ENCODE results near the gene NFYA. TPM values are rescaled to one million over a fixed set of nuclear protein-coding genes. Genes with fewer than 3 reads are reported as not detected.

NFYA gene
- total and polyA plus RNA-seq, 12 donors, result 6.4 to 21.4 (median 13.7) TPM

DNA sequence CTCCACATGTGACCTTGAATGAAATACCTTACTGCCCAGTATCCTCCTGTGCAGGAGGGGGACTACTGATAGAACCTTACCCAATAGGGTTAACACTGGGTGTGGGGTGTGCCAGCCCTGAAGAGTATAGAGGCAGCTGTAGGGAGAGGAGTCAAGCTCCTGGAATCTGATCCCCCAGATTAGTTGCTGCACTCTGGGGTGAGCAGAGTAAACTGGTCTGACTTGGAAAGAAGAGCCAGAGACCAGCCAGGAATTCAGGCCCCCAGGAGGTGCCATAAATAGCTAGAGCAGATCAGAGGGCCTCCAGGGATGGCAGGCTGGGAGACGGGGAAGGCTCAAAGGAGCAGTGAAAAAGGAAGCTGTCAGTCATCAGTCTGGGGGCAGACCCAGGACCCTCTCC lies 23.3 kb upstream of the NFYA start:
- Histone ChIP-seq H3K9me3 (replicated peaks in 1 of 3) (no peaks in the 10 kb centered on the region), H3K4me3 (no peak overlapping the region), H3K36me3 (replicated peaks in 1 of 2) (no peaks in the 10 kb centered on the region), H3K27ac (no peak overlapping the region), H3K4me1 (replicated peaks in 1 of 2) (no peaks in the 10 kb centered on the region), H3K27me3 (no peaks in the 10 kb centered on the region)
- WGBS, 4 donors, result 83 to 100% (median 87%) methylated on average over 1 of the region's 1 CpG
- peak in 1 of 7 donors; percentile 6 for DNase-seq
- no peak for TF ChIP-seq POLR2A (IDR thresholded peaks at IDR 0.05)
- TF ChIP-seq, protein P1, sequence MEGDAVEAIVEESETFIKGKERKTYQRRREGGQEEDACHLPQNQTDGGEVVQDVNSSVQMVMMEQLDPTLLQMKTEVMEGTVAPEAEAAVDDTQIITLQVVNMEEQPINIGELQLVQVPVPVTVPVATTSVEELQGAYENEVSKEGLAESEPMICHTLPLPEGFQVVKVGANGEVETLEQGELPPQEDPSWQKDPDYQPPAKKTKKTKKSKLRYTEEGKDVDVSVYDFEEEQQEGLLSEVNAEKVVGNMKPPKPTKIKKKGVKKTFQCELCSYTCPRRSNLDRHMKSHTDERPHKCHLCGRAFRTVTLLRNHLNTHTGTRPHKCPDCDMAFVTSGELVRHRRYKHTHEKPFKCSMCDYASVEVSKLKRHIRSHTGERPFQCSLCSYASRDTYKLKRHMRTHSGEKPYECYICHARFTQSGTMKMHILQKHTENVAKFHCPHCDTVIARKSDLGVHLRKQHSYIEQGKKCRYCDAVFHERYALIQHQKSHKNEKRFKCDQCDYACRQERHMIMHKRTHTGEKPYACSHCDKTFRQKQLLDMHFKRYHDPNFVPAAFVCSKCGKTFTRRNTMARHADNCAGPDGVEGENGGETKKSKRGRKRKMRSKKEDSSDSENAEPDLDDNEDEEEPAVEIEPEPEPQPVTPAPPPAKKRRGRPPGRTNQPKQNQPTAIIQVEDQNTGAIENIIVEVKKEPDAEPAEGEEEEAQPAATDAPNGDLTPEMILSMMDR (IDR thresholded peaks at IDR 0.05), result no peak
- intact Hi-C loops (cut with DNase I), result no loop called here

DNA sequence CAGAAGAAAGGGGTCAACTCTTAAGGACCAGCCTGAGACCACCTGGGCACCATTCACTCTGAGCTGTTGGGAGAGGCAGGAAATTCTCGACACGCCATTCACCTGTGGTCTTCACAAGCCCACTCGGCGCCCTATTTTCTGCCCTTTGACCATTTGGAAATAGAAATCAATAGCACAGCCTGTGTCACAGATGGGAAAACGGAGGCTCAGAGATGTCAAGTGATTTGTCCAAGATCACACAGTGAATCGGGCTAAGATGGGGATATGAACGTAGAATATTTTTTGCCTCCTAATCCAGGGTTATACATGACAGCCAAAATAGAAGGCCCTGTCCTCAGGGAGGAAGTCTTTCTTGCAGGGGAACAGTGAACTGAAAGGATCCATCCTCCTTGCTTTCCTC lies 22.8 kb upstream of the NFYA start:
- H3K9me3 ChIP-seq (replicated peaks in 1 of 3), result no peaks in the 10 kb centered on the region
- peak in 1 of 7 donors; percentile 10 for DNase-seq
- no peaks in the 10 kb centered on the region for H3K4me1 ChIP-seq (replicated peaks in 1 of 2)
- intact Hi-C loops (cut with DNase I), result no loop called here
- TF ChIP-seq, protein P1 (IDR thresholded peaks at IDR 0.05), result no peak
- no peak for TF ChIP-seq POLR2A (IDR thresholded peaks at IDR 0.05)
- no peaks in the 10 kb centered on the region for H3K36me3 ChIP-seq (replicated peaks in 1 of 2)
- H3K27ac ChIP-seq, result no peak overlapping the region
- WGBS, 4 donors, result 78 to 91% (median 83%) methylated on average over 7 of the region's 7 CpGs
- no peaks in the 10 kb centered on the region for H3K27me3 ChIP-seq
- H3K4me3 ChIP-seq, result no peak overlapping the region

DNA sequence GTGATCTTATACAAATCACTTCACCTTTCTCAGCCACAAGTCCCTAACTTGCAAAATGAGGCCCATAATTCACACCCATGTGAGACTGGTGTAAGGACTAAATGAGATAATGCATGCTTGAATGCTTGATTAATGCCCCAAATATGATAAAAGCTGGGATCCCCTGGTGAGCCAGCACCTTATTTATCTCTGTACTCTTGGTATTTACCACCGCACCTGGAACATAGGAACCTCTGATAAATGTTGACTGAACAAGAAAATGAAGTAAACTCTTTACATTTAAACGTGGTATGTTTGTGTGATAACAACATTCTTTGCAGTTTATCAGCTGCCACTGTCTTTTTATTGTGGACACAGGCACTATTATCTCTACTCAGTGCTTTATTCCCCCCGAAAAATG lies 22.2 kb upstream of the NFYA start:
- Histone ChIP-seq H3K4me3 (no peak overlapping the region), H3K36me3 (replicated peaks in 1 of 2) (no peaks in the 10 kb centered on the region), H3K27me3 (no peaks in the 10 kb centered on the region), H3K4me1 (replicated peaks in 1 of 2) (no peaks in the 10 kb centered on the region), H3K9me3 (replicated peaks in 1 of 3) (no peaks in the 10 kb centered on the region), H3K27ac (no peak overlapping the region)
- TF ChIP-seq, protein P1 (IDR thresholded peaks at IDR 0.05), result no peak
- TF ChIP-seq POLR2A (IDR thresholded peaks at IDR 0.05), result no peak
- WGBS, 4 donors, result 83 to 88% (median 85%) methylated on average over 3 of the region's 3 CpGs
- no peak for DNase-seq
- intact Hi-C loops (cut with DNase I), result no loop called here

DNA sequence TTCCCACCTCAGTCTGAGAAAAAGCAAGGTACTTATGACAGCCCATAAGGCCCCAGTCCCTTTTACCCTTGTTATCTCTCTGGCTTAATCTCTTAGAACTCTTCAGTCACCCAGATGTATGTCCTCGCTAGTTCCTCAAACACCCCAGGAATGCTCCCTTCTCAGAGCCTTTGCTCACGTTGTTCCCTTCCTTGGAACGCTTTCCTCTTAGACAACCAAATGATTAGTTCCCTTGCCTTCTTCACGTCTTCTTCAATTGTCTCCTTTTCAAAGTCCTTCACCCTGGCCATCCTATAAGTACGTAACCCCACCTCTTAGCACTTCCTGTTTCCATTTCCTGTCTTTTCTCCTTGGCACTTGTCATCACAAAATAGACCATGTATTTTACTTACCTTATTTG lies 20.9 kb upstream of the NFYA start:
- peak in 1 of 7 donors; percentile 11 for DNase-seq
- no peak overlapping the region for H3K4me3 ChIP-seq
- no peaks in the 10 kb centered on the region for H3K27me3 ChIP-seq
- H3K27ac ChIP-seq, result no peak overlapping the region
- intact Hi-C loops (cut with DNase I), result no loop called here
- H3K4me1 ChIP-seq (replicated peaks in 1 of 2), result no peaks in the 10 kb centered on the region
- 73 to 82% (median 78%) methylated on average over 5 of the region's 5 CpGs for WGBS, 4 donors
- TF ChIP-seq, protein P1 (IDR thresholded peaks at IDR 0.05), result no peak
- no peak for TF ChIP-seq POLR2A (IDR thresholded peaks at IDR 0.05)
- no peaks in the 10 kb centered on the region for H3K9me3 ChIP-seq (replicated peaks in 1 of 3)
- no peaks in the 10 kb centered on the region for H3K36me3 ChIP-seq (replicated peaks in 1 of 2)
